Frontal cortex (tissue), 4 donors: ENCODE data around the gene RCBTB2. TPM values are rescaled to one million over a fixed set of nuclear protein-coding genes. Genes with fewer than 3 reads are reported as not detected.

Experiments used
- DNase-seq, 2 donors: peaks; one replicate each; pipeline ENCODE4 v3.0.0; 2012; ENCODE audit warnings: low spot score in 2 of 2
- FAIRE-seq: peaks from 2 replicates; lab custom pipeline; 2012; peaks lifted over from hg19 to GRCh38; lab: Jason Lieb, UNC
- total RNA-seq: library from RNA; depleted of rRNA; stranded (reverse); fragments of >200 nt; gene quantifications from one replicate; pipeline ENCODE4 v1.2.3, GENCODE V29; 2014
- donor health status: control.
- donor health status: control.
- donor health status: control.

Gene RCBTB2
- total RNA-seq, 1 donor from 2014 or later, result 33.0 TPM

DNA sequence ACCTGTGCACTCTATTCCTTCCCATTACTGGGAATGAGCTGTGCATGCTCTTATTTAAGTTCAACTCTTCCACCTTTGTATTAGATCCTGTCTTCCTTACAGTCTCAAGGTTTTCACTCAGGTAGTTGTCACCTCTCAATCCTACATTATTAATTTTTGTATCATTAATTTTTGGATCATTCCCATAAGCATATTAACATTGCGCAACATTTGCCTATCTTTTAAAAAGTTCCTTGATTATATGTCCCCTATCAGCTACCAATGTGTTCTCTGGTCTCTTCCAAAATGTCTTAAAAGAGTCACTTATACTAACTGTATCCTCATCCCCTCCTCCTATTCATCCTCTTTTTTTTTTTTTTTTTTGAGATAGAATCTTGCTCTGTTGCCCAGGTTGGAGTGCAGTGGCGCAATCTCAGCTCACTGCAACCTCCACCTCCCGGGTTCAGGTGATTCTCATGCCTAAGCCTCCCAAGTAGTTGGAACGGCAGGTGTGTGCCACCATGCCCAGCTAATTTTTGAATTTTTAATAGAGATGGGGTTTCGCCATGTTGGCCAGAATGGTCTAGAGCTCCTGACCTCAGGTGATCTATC, 2.1 kb upstream of the RCBTB2 start:
- FAIRE-seq (no peak), DNase-seq (no peak)

DNA sequence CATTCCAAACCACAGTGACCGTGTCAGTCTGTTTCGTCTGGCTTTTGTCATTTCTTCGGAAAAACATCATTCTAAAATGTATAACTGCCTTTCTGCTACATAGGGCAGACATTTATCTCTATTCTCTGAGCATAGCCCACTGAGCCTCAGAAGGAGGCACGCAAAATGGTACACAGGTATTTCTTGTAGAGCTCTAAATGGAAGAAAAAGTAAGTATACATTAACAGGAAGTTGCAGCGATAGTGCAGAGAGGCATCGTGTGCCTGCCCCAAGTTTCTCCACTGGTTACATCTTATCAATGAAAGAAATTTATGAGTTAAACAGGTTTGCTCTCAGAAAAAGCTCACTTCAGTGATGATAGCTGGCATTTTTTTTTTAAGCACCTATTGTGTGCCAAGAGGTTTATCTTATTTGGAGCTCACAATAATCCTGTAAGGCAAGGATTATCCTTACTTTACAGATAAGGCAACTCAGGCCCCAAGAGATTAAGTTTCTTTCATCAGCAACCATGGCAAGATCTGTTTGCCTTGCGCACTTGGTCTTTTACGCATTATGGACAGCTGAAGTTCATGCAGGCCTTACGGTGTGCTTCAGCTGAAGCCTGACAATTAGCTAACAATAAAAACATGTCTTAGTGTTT, 1.2 kb upstream of the RCBTB2 start:
- no peak for DNase-seq
- FAIRE-seq, result no peak

- FAIRE-seq (no peak), DNase-seq (peak in 1 of 2 donors; percentile 29)
Observed at GRCh38 chr13:48532256-48532505, 699 bp downstream of the RCBTB2 start.

- no peak for DNase-seq
- no peak for FAIRE-seq
Observed at GRCh38 chr13:48531416-48532255, 1.2 kb downstream of the RCBTB2 start.

- FAIRE-seq, result no peak
- no peak for DNase-seq
Observed at GRCh38 chr13:48530833-48531232, 2.0 kb downstream of the RCBTB2 start.

GRCh38 chr13:48528720-48529119, 4.2 kb downstream of the RCBTB2 start:
- FAIRE-seq (no peak), DNase-seq (no peak)

DNA sequence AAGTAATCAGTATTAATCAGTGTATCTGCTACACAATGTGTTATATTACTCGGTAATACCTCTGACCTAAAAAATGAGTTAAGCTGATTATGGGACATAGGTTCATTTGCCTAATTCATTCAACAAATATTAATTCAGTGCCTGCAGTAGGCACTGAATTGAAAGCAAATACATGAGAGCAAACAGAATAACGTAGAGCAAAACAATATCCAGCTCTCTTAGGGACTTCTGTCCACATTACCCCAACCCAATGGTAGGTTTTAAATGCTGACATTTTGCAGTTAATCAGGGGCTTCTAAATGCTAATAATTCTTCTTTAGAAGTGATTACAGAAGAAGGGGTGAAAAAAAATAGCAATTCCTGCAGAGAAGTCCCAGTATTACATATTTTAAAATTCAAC, 4.9 kb downstream of the RCBTB2 start:
- DNase-seq (no peak), FAIRE-seq (no peak)

GRCh38 chr13:48526286-48526685, 6.6 kb downstream of the RCBTB2 start:
- FAIRE-seq, result no peak
- no peak for DNase-seq

- FAIRE-seq (no peak), DNase-seq (no peak)
Observed at GRCh38 chr13:48518083-48518482, 14.8 kb downstream of the RCBTB2 start.

- FAIRE-seq (no peak), DNase-seq (no peak)
Observed at GRCh38 chr13:48515732-48516131, 17.1 kb downstream of the RCBTB2 start.

GRCh38 chr13:48514793-48515192, 18.1 kb downstream of the RCBTB2 start:
- DNase-seq, result no peak
- FAIRE-seq, result no peak

GRCh38 chr13:48511621-48512230, 21.2 kb downstream of the RCBTB2 start:
- DNase-seq, result no peak

GRCh38 chr13:48510698-48511097, 22.2 kb downstream of the RCBTB2 start:
- no peak for DNase-seq
- no peak for FAIRE-seq

More at GRCh38 chr13:48511621-48512230, 21.2 kb downstream of the RCBTB2 start:
- no peak for FAIRE-seq

DNA sequence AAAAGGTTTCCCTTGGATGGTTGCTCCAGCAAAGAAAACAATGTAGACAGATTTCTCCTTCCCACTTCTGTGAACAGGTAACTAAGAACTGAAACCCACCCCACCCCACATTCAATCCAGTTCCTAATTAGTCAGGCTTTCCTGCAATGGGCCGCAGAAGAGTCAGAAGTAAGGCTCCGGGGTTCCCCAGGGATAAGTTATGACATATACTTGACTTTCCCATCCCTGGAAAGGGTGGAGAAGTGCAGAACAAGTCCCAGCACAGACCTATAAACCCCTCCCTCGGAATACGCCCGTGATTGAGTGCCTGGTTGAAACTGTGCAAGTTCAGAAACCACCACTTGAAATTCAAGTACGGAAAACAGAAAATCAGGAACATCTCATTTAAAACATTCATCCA, 24.9 kb downstream of the RCBTB2 start:
- DNase-seq, result no peak
- no peak for FAIRE-seq

- DNase-seq, result no peak
- no peak for FAIRE-seq
Observed at GRCh38 chr13:48507021-48507420, 25.9 kb downstream of the RCBTB2 start.

GRCh38 chr13:48506092-48506701, 26.7 kb downstream of the RCBTB2 start:
- DNase-seq, result no peak
- FAIRE-seq, result no peak

GRCh38 chr13:48505597-48506091, 27.2 kb downstream of the RCBTB2 start:
- no peak for FAIRE-seq

DNA sequence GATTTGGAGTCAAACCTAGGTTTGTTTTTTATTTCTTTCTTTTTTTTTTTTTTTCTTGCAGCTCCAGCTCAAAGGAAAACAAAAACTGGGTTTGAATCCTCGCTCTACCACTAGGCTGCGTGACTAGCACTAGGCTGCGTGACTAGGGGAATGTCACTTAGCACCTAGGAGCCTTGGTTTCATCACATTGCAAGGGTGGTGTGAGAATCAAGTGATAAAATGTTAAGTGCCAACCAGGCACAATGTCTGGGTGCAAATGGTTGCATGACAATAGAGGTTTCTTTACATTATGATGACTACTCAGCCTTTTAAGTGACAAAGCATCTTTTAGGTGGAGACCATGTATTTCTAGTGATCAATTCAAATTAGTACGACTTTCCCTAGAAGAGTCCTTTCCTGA, 27.9 kb downstream of the RCBTB2 start:
- no peak for FAIRE-seq
- DNase-seq, result no peak

More at GRCh38 chr13:48505597-48506091, 27.2 kb downstream of the RCBTB2 start:
- no peak for DNase-seq

- no peak for DNase-seq
- FAIRE-seq, result no peak
Observed at GRCh38 chr13:48504606-48505005, 28.3 kb downstream of the RCBTB2 start.

DNA sequence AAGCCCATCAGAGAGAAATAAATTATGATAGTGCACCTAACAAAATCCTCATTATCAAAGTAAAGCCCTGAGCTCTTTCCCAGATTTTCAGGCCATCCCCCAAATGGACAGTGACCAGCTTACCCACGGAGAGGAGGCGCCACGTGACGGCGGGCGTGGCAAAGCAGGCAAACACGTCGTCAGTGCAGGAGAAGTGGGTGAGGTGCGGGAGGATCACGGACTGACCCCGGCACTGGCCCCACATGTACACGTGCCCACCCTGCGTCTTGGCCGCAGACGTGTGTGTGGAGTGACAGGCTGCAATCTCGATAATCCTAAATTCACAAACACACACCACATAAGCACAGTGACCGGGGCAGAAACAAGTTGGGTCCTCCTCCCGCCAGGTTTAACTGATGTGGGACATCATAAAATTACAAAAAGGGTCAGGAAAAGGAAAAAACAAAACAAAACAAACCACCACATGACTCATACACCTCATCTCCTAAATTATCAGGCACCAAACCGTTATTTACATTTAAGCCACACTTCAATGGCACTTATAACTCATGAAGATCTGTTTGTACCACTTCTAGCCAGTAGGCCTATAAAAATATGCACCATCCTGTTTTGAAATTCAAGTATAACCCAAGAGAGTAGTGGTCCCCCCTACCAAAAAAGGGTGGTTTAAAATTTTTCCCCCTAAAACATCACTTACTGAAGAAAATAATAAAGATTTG, 30.1 kb downstream of the RCBTB2 start:
- FAIRE-seq (no peak), DNase-seq (no peak)
